Smooth muscle cell of trachea (primary cell): Measurements from ENCODE around the gene ZNF726. TPM values are rescaled to one million over a fixed set of nuclear protein-coding genes. Genes with fewer than 3 reads are reported as not detected.

Source experiments
- total RNA-seq: library from RNA; depleted of rRNA; stranded (reverse); fragments of >200 nt; gene quantifications from 2 replicates; pipeline ENCODE4 v1.2.1, GENCODE V29; 2014

Gene ZNF726
- 0.83 and 4.1 TPM in 2 replicates for total RNA-seq

GRCh38 chr19:23914402-23915286, at the start of gene ZNF726:
Gene ZNF726 (plus strand): TSS chr19:23914886. CDS start chr19:23914995, 109 bp downstream.

Other genes starting within 250 kb of the ZNF726 start
- gene ZNF675, start 227.7 kb upstream of the ZNF726 start, total RNA-seq = 5.0 and 6.7 TPM in 2 replicates
- gene ZNF681, start 156.0 kb upstream of the ZNF726 start, total RNA-seq = 0.50 and 0.87 TPM in 2 replicates
- 6.1 and 10.5 TPM in 2 replicates for gene ZNF254, start 172.3 kb downstream of the ZNF726 start, total RNA-seq